Measurements from ENCODE around the gene BAIAP2L1.
"Not testable (repeated sequence)": the region's sequence is repeated elsewhere in the genome, so short reads cannot be mapped to it uniquely, and the experiment has no call there.

GRCh38 chr7:98315994-98316527, 84.8 kb downstream of the BAIAP2L1 start:
- not testable (repeated sequence) for TF ChIP-seq CTCF, EZH2phosphoT487, EZH2 (IDR thresholded peaks at IDR 0.05)
